ENCODE measurements around the gene KPNA4.
"Not testable (repeated sequence)": the region's sequence is repeated elsewhere in the genome, so short reads cannot be mapped to it uniquely, and the experiment has no call there.

Gene KPNA4, protein sequence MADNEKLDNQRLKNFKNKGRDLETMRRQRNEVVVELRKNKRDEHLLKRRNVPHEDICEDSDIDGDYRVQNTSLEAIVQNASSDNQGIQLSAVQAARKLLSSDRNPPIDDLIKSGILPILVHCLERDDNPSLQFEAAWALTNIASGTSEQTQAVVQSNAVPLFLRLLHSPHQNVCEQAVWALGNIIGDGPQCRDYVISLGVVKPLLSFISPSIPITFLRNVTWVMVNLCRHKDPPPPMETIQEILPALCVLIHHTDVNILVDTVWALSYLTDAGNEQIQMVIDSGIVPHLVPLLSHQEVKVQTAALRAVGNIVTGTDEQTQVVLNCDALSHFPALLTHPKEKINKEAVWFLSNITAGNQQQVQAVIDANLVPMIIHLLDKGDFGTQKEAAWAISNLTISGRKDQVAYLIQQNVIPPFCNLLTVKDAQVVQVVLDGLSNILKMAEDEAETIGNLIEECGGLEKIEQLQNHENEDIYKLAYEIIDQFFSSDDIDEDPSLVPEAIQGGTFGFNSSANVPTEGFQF

DNA sequence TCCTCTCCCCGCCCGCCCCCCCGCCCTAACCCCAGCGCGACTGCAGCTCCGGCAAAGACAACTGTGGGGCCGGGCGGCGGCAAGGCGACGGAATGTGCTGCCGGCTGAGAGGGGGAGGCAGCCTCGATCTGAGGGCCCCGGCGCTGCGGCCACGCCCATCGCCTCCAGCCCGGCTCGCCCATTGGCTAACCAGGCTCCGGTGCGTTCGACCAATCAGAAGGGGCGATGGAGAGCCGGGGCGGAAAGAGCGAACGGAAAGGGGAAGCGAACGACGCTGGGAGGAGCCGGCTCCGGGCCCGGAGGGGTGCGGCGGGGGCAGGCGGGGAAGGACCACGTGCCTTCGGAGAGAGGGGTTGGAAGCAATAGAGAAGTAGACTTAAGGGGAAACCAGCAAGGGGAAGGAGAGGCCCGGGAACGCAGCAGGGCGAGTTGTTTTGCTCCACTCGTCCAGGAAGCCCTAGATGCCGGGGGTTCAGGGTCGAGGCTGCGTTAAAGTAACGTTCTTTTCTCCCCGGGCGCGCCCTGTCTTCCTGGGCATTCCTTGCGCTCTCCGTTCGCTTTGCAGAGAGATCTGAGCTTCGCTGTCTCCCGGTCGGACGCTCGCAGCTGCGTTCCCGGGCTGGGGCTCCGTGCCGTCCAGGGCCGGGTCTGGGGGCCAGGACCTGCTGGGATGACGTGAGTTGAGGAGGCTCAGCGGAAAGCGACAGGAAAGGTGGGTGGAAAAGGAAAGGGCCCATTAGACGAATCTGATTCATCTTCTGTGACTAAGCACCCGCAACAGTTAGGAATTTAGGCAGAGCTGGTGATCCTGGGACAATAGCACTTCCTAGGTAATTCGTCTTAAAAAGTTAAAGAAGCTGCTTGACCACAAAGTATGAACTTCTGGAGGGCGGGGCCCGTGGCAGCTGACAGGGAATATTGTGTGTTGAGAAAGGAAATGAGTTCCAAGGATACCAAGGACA is at the start of gene KPNA4:
TSS of gene KPNA4 (minus strand) at position 130 of the 962 bp plus-strand sequence. CDS start 289 bp downstream, outside the sequence.
- peak; percentile 96 for DNase-seq

DNA sequence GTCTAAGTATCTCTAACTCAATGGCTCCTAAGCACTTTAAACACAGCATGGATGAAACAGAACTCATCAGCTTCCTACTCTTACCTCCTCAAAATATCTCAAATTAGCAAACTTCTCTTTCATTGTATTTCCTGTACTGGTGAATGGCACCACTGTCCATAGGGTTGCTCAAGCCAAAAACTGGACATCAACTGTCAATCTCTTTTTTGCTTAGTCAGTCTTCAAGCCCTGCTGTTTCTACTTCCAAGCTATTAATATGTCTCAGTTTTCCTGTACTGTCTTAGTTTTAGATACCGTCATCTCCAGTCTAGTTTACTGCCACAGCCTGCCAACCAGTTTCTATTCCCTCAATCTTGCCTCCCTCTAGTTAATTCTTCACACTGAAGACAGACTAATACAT is 48.3 kb upstream of the KPNA4 start:
- no peak for DNase-seq

DNA sequence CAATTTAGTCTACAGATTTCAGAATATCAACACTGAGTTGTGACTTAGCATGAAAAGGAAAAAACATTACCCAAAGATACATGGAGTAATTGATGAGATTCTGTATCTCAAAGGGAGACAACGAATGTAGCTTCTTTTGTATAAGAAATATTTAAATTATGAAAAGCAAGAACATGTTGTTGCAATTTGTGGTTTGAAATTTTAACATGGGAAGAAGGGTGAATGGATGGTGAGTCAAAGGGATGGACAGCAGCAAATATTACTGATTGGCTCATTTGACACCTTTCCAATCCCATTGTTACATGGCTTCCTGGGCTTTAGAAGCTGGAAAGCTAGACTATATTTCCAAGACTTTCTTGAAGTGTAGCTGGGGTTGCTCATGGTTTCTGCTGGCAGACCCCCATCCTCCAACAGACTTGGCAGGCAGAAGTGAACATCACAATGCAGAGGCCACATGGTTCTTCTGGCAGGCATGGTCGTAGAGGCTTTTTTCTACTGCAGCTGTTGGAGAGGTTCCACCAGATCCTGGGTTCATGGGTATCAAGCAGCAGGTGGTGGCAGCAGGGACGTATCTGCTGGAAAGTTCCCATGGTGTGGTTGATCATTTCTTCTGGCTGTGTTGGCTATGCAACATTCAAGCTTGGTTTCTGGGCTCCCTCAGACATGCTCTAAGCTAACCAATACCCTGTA is 47.2 kb upstream of the KPNA4 start:
- no peak for DNase-seq

DNA sequence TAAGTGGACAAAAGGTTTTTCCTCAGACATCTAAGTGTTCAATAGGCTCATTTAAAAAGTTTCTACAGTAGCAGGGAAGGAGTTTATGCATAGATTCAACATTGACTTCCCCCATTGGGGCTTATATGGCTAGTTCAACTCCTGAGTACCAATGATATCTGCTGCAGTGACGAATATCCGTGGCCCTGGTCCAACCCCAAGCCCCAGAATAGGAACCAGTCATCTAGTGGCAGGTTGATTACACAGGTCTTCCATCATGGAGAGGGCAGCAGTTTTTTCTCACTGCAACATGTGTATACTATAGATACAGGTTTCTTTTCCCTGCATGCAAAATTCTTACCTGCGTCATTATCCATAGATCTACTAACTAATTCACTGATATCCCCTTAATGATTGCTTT is 45.8 kb upstream of the KPNA4 start:
- no peak for DNase-seq

DNA sequence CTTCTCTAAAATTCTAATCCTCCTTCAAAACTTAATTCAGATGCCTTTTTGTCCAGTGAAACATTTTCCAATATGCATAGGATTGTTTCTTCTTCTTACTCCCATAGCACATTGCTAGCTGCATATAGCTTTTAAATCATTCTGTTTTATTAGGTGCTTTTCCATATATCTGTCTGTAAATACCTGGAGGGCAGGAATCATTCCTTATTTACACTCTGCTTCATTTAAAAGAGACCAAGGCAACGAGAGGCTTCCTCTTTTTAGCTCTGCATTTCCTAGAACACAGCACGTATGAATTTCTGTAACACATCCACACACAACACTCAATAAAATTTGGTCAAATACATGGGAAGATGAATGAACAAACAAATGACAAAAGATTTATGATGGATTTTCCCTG is 43.5 kb upstream of the KPNA4 start:
- no peak for DNase-seq

DNA sequence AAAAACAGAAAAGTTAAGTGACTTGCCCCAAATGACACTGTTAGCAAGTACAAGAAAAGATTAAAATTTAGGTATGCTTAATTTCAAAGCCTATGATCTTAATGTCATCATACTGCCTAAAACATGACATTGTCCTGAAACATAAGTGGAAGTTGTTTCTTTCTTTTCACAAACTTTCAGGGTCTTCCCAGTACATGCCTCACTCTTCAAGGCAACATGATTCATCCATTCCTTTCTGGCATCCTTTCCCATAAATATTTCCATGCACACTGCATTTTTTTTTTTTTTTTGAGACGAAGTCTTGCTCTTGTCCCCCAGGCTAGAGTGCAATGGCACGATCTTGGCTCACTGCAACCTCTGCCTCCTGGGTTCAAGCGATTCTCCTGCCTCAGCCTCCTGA is 42.5 kb upstream of the KPNA4 start:
- DNase-seq: no peak

DNA sequence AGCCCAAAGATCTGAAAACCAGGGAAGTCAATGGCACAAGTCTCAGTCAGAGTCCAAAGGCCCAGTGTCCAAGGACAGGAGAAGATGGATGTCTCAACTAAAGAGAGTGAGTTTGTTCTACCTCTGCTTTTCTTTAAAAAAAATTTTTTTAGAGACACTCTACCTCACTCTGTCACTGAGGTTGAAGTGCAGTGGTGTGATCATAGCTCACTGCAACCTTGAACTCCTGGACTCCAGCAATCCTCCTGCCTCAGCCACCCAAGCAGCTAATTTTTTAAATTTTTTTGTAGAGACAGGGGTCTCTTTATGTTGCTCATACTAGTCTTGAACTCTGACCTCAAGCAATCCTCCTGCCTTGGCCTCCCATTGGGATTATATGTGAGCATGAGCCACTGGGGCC is 39.9 kb upstream of the KPNA4 start:
- no peak for DNase-seq

DNA sequence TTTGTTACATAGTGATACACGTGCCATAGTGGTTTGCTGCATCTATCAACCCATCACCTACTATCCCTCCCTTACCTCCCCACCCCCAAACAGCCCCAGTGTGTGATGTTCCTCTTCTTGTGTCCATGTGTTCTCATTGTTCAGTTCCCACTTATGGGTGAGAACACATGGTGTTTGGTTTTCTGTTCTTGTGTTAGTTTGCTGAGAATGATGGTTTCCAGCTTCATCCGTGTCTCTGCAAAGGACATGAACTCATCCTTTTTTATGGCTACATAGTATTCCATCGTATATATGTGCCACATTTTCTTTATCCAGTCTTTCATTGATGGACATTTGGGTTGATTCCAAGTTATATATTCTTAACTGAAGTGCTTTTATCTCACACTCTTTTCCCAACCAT is 38.5 kb upstream of the KPNA4 start:
- DNase-seq: not testable (repeated sequence)

DNA sequence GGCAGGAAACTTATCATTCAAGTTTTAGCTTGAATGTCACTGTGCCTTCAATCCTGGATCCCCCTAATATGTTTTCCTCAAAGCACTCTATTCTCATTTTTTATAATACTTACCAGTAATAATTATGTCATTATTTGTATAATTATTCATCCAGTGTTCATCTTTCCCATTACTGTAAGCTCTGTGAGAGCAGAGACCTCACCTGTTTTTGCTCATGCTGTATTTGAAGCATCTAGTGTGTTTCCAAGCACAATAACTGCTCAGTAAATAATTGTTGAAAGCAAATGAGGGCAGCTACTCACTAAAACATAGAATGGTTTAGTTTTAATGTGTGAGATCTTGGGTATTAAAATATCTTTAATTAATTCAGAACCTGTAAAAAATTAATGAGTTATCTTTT is 36.9 kb upstream of the KPNA4 start:
- no peak for DNase-seq

DNA sequence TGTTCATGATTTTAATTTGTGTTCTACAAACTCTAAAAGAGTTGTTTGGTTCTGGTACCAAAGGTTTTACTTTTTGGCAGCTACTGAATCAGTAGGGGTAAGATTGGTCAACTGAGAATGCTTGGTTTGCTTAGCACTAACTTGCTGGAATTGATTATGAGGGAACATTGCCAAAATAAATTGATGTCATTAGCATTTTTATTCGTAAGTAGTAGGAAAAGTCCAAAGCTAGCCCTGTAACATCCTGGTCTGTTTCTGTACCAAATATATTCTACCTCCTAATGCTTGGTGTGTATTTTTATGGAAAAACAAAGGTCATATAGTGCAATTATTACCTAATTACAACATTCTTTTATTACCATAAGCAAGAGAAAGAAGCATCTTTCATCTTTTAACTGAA is 35.9 kb upstream of the KPNA4 start:
- no peak for DNase-seq

DNA sequence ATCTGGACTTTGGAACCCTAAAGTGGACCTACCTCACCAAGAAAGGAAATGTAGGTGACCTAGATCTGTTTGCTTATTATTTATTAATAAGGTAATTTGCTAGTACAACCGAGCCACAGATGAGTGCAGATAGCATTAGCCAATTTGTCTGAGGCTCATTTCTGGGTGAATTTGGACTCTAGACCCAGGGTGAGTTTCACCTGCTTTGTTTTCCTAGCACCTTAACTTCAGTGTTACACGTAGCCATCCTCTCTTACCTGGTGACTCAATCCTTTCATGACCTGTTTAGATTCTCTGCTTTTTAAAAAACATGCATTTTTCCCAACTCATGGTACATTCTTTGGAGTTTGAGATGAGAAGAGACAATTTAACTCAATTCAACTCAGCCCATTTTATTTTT is 33.5 kb upstream of the KPNA4 start:
- DNase-seq: no peak

DNA sequence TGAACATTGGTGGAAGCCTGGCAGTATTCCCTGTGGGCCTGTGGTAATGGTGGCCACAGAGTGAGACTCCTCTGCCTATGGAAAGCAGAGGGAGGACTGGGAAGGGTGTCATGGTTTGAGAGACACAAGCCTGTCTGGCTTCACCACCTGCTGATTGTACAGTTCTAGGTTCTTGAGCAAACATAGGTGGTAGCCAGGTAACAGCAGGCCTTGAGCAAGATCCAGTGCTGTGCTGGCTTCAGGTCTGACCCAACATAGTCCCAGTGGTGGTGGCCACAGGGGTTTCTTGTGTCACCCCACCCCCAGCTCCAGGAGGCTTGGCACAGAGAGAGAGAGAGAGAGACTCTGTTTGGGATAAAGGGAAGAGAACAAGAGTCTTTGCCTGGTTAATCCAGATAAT is 22.7 kb upstream of the KPNA4 start:
- DNase-seq: no peak

DNA sequence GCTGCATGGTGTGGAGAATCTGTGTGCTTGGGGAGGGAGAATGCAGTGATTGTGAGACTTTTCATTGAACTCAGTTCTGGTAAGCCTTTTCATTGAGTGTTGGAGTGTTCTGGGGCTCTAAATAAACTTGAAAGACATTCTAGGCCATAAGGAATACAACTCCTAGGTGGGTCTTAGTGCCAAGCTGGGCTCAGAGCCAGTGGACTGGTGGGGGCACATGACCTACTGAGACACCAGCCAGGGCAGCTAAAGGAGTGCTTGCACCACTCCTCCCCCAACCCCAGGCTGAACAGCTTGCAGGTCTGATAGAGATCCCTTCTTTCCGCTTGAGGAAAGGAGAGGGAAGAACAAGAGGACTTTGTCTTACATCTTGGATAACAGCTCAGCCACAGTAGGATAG is 21.7 kb upstream of the KPNA4 start:
- no peak for DNase-seq

DNA sequence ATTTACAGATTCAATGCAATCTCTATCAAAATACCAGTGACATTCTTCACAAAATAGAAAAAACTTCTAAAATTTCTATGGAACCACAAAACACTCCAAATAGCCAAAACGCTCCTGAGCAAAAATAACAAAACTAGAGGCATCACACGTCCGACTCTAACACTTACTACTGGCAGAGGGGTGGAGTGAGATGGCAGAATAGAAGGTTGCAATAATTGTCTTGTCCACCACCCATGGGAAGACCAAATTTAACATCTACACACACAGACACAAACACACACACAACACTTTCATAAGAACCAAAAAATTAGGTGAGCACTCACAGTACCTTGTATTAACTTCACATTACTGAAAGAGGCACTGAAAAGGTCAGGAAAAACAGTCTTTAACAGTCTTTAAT is 21.3 kb upstream of the KPNA4 start:
- no peak for DNase-seq

DNA sequence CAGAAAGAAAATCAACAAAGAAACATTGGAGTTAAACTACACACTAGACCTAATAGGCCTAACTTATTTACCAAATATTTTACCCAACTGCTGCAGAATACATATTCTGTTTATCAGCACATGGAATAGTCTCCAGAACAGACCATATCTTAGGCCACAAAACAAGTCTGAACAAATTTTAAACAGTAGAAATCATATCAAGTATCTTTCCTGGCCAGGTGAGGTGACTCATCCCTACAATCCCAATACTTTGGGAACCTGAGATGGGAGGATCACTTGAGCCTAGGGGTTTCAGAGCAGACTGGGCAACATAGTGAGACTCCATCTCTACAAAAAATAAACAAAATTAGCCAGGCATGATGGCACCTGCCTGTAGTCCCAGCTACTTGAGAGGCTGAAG is 18.1 kb upstream of the KPNA4 start:
- no peak for DNase-seq

DNA sequence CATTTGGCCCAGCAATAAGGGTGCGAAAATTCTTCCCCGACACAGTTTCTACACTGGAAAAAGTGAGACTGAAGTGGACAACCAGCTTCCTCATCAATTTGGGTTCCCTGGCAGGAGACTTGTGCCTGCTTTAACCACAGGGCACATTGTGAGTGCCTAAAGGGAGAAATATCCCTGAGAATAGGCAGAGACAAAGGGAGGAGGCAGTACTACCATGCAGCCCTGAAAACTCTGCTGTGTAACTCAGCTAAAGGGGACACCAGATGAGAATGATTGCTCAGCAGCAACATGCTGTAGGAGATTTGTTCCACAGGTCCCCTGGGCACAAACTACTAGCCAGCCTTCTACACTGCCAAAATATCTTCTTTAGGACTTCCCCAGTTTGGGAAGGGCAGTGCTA is 15.6 kb upstream of the KPNA4 start:
- DNase-seq: no peak

DNA sequence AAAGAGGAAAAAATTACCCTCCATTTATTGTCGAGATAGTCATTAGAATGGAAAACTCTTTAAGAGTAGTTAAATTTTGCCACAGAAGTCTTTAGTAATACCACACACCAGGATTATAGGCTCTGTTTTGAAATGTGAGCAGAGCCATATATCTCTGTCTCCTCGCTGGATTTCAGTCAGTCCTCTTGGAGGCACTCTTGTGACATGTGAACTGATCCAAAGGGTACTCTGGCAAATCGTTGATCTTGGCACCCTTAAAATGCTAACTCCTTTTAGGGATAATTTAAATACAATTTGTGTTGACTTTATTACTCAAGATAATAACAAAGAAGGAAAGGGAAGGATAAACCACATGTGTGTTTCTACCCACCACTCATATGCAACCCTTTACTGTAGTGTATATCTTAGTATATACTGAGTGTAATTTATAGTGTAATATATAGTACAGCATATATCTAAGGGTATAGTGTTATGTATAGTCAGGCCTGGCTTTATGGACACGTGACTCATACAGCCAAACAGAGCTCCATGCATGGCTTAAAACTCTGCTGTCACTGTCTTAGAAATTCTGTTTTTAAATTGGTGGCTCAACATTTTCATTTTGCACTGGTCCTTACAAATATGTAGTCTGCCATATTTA is 12.3 kb upstream of the KPNA4 start:
- no peak for DNase-seq

DNA sequence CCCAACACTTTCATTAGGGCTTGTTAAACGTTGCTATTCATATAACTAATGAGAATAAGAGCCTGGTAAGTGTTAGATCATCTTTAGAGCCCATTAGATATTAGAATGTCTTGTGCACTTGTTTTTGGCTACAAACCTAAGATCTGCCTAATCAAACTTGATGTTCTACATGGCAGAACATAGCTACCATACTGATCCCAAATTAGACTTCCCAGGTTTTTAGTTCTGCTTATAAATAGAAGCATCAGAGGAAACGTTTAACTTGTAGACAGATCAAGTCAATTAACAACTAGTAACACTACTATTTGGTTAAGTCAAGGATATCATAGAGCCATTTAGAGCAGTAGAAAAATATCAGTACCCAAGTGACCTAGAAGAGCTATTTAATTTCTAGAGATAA is 11.7 kb upstream of the KPNA4 start:
- DNase-seq: no peak

DNA sequence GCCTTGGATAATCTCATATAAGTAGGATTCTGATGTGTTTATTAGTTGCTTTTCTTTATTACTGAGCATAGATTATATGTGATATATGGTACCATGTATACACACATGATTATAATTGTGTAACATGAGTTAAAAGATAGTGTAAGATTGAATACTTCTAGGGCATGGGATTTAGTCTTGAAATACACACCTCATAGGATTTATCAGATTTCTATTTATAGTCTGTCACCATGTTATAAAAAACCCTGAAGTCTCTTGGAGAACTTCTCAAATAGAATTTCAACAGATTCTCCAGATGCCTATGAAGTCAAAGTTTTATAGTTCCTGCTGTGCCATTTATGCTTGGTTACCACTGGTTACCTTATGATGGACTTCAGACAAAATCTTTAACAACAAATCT is 11.2 kb upstream of the KPNA4 start:
- DNase-seq: no peak

DNA sequence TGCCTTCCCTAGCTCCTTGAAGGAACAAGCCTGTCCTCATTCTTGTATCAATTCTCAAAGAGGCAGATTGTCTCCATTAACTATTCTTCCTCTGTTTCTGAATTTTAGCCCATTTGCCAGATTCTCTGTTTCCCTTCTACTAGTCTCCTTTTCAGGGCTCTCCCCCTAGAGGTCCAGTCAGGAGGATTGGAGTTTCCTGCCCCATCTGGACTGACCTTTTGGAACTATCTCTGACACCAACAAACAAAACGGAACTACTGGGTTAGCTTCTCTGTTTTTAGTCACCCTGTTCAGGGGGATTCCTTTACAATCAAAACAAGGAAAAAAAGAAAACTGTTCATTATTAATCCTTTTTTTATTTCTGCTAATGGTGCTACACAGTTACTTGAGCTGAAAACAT is 10.2 kb upstream of the KPNA4 start:
- no peak for DNase-seq

DNA sequence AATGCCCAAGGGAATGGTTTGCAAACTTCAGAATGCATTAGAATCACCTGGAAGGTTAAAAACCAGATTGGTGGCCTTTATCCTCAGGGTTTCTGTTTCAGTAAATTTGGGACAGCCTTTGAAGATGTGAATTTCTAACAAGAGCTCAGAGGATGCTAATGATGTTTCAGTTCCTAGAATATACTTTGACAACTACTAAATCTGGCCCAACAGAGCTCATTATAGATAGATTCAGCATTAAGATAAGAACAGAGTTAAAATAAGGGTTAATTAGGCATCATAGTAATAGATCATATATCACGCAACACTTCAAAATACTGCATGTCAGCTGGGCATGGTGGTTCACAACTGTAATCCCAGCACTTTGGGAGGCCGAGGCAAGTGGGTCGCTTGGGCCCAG is 9.3 kb upstream of the KPNA4 start:
- DNase-seq: no peak

DNA sequence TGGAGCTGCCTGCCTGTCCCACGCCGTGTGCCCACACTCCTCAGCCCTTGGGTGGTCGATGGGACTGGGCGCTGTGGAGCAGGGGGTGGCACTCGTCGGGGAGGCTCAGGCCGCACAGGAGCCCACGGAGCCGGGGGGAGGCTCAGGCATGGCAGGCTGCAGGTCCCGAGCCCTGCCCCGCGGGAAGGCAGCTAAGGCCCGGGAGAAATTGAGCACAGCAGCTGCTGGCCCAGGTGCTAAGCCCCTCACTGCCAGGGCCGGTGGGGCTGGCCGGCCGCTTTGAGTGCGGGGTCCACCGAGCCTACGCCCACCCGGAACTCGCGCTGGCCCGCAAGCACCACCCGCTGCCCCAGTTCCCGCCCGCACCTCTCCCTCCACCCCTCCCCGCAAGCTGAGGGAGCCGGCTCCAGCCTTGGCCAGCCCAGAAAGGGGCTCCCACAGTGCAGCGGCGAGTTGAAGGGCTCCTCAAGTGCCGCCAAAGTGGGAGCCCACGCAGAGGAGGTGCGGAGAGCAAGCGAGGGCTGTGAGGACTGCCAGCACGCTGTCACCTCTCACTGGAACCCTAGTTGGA is 8.7 kb upstream of the KPNA4 start:
- DNase-seq: not testable (repeated sequence)

All from NCI-H1694 treated with DMSO at 0.1 percent for 48 hours (cell line).